DND-41 (cell line): ENCODE data around the gene VWF.
"Not testable (repeated sequence)": the region's sequence is repeated elsewhere in the genome, so short reads cannot be mapped to it uniquely, and the experiment has no call there.

Source experiments
- ATAC-seq: fragments of 200-7000 bp; cut with Tn5 transposase; 3 replicates; pipeline ENCODE4 v1.9.1; 2021; ENCODE audit warnings: low read depth; ENCODE audit not compliant: insufficient read depth
- DNase-seq: peaks from one replicate; pipeline ENCODE4 v3.0.0-alpha.2; 2020
- H2AFZ ChIP-seq: 2 replicates; pipeline ENCODE4 v1.6.0; 2012; ENCODE audit warnings: low read depth, low read length
- H3K27ac ChIP-seq: 2 replicates; pipeline ENCODE4 v1.5.1; 2012; ENCODE audit warnings: low read length, inconsistent platforms
- H3K27me3 ChIP-seq: fragments of 200-600 bp; sonication (generic); 2 replicates; pipeline ENCODE4 v1.6.0; 2012; ENCODE audit warnings: low read length, mild to moderate bottlenecking, inconsistent platforms; ENCODE audit not compliant: insufficient read depth, poor library complexity
- H3K36me3 ChIP-seq: 2 replicates; pipeline ENCODE4 v1.5.1; 2012; ENCODE audit warnings: low read length, inconsistent platforms; ENCODE audit not compliant: insufficient read depth
- H3K4me1 ChIP-seq: 2 replicates; pipeline ENCODE4 v1.5.1; 2012; ENCODE audit warnings: mild to moderate bottlenecking, low read length; ENCODE audit not compliant: insufficient read depth
- H3K4me2 ChIP-seq: 2 replicates; pipeline ENCODE4 v1.6.0; 2012; ENCODE audit warnings: mild to moderate bottlenecking, moderate library complexity, low read length, inconsistent platforms; ENCODE audit not compliant: insufficient read depth
- H3K4me3 ChIP-seq, 2 experiments: fragments of 200-600 bp in 1 of 2; shearing (Covaris generic) in 1 of 2; 2 replicates each; pipeline ENCODE4 v1.5.1; 2012 to 2016; ENCODE audit warnings: inconsistent platforms in 2 of 2, low read length in 2 of 2, mild to moderate bottlenecking in 2 of 2, low read depth in 1 of 2, moderate library complexity in 1 of 2
- H3K79me2 ChIP-seq: 2 replicates; pipeline ENCODE4 v1.6.0; 2012; ENCODE audit warnings: low read length, inconsistent platforms; ENCODE audit not compliant: insufficient read depth
- H3K9ac ChIP-seq: 2 replicates; pipeline ENCODE4 v1.6.0; 2012; ENCODE audit warnings: low read depth, mild to moderate bottlenecking, inconsistent platforms, low read length, moderate library complexity
- H3K9me3 ChIP-seq: 2 replicates; pipeline ENCODE4 v1.5.1; 2012; ENCODE audit warnings: low read length, moderate library complexity, mild to moderate bottlenecking, inconsistent platforms; ENCODE audit not compliant: insufficient read depth, severe bottlenecking
- H4K20me1 ChIP-seq: 2 replicates; pipeline ENCODE4 v1.6.0; 2012; ENCODE audit warnings: low read length; ENCODE audit not compliant: insufficient read depth
- EZH2 ChIP-seq: IDR thresholded peaks from 3 replicates; pipeline ENCODE4 v1.6.1; 2012; ENCODE audit warnings: borderline replicate concordance, low read depth, mild to moderate bottlenecking, moderate library complexity, low read length, inconsistent platforms; ENCODE audit not compliant: severe bottlenecking
- TF ChIP-seq, protein P1 (sequence below): IDR thresholded peaks from 2 replicates; pipeline ENCODE4 v1.5.1; 2012; ENCODE audit warnings: borderline replicate concordance, low read length, moderate library complexity, mild to moderate bottlenecking; ENCODE audit not compliant: poor library complexity, severe bottlenecking; ENCODE audit errors: extremely low read depth

Gene VWF

DNA sequence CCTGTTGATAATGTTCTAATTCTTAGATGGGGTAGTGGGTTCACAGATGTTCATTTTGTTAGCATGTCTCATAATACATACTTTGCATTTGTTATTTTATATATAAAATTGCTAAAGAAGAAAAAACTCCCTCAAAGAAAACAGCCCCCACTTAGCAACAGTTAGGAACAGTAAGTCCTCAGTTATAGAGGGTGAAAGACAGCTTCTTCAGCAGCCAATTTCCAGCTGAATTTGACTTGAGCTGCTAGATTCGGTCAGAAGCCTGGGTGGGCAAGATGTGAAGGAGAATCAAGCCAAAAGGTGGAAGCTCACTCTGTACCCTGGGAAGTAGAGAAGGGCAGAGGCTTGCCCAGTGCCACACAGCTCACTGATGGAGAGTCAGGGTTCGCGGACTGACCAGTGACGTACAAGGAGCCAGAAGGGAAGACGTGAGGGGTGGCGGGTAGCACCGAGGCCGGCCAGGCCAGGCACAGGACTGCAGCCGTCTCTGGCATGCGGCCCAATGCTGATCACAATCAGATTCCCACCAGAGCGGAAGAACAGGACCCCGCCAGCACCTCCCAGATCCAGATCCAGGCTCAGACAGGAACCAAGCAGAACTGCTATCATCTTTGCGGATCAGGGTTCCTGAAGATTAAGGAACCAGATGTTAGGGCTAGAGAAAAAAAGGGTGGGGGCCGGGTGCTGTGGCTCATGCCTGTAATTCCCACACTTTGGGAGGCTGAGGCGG, 30.4 kb upstream of the VWF start:
- H3K4me1 ChIP-seq: no peaks in the 10 kb centered on the region
- no peak for ATAC-seq
- no peak for DNase-seq
- no peak overlapping the region for H2AFZ ChIP-seq
- H4K20me1 ChIP-seq: no peaks in the 10 kb centered on the region
- no peaks in the 10 kb centered on the region for H3K79me2 ChIP-seq
- no peaks in the 10 kb centered on the region for H3K36me3 ChIP-seq
- no peak overlapping the region for H3K4me2 ChIP-seq
- TF ChIP-seq, protein P1, sequence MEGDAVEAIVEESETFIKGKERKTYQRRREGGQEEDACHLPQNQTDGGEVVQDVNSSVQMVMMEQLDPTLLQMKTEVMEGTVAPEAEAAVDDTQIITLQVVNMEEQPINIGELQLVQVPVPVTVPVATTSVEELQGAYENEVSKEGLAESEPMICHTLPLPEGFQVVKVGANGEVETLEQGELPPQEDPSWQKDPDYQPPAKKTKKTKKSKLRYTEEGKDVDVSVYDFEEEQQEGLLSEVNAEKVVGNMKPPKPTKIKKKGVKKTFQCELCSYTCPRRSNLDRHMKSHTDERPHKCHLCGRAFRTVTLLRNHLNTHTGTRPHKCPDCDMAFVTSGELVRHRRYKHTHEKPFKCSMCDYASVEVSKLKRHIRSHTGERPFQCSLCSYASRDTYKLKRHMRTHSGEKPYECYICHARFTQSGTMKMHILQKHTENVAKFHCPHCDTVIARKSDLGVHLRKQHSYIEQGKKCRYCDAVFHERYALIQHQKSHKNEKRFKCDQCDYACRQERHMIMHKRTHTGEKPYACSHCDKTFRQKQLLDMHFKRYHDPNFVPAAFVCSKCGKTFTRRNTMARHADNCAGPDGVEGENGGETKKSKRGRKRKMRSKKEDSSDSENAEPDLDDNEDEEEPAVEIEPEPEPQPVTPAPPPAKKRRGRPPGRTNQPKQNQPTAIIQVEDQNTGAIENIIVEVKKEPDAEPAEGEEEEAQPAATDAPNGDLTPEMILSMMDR: no peak
- TF ChIP-seq EZH2: no peak
- no peaks in the 10 kb centered on the region for H3K27me3 ChIP-seq
- H3K9ac ChIP-seq: no peak overlapping the region
- no peaks in the 10 kb centered on the region for H3K9me3 ChIP-seq
- H3K27ac ChIP-seq: no peak overlapping the region
- H3K4me3 ChIP-seq: no peak overlapping the region

DNA sequence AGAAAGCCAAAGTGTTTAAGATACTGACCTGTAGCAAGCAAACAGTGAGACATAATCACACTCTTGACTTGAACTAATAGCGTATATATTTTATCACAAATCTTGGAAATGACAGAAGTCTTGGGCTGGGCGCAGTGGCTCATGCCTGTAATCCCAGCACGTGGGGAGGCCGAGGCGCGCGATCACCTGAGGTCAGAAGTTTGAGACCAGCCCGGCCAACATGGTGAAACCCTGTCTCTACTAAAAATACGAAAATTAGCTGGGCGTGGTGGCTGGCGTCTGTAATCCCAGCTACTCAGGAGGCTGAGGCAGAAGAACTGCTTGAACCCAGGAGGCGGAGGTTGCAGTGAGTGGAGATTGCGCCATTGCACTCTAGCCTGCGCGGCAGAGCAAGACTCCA, 24.3 kb upstream of the VWF start:
- not testable (repeated sequence) for DNase-seq

DNA sequence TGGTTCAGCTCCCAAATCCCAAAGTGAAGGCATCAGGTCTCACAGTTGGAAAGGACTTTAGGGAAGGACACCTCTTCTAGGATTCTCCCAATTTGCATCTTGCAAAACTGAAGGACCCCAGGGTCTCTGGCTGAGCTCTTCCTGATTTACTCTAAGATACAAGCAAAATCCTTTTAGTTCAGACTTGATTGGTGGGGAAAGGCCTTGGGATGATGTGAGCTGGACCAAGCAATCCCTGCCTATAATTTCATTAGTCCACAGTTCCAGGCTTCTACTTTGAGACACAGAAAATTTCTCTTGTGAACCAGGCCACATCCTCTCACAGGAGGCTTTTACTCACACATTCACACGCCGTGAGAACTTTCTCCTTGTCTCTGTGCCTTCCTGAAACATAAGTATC, 23.6 kb upstream of the VWF start:
- H3K36me3 ChIP-seq: no peaks in the 10 kb centered on the region
- H3K4me1 ChIP-seq: no peaks in the 10 kb centered on the region
- TF ChIP-seq, protein P1: no peak
- no peak for TF ChIP-seq EZH2
- H3K9ac ChIP-seq: no peak overlapping the region
- H3K79me2 ChIP-seq: no peaks in the 10 kb centered on the region
- H3K4me3 ChIP-seq: no peak overlapping the region
- H3K9me3 ChIP-seq: no peaks in the 10 kb centered on the region
- no peak overlapping the region for H2AFZ ChIP-seq
- no peaks in the 10 kb centered on the region for H3K27me3 ChIP-seq
- DNase-seq (no peak), ATAC-seq (no peak)
- H3K27ac ChIP-seq: no peak overlapping the region
- no peak overlapping the region for H3K4me2 ChIP-seq
- no peaks in the 10 kb centered on the region for H4K20me1 ChIP-seq

More for the DNA sequence above, 24.3 kb upstream of the VWF start:
- H3K4me3 ChIP-seq, H3K36me3 ChIP-seq, H3K4me2 ChIP-seq, H3K4me1 ChIP-seq, H3K9ac ChIP-seq, ATAC-seq, H3K27ac ChIP-seq, H2AFZ ChIP-seq, H3K79me2 ChIP-seq, H3K9me3 ChIP-seq, H3K27me3 ChIP-seq, H4K20me1 ChIP-seq: not testable (repeated sequence)

DNA sequence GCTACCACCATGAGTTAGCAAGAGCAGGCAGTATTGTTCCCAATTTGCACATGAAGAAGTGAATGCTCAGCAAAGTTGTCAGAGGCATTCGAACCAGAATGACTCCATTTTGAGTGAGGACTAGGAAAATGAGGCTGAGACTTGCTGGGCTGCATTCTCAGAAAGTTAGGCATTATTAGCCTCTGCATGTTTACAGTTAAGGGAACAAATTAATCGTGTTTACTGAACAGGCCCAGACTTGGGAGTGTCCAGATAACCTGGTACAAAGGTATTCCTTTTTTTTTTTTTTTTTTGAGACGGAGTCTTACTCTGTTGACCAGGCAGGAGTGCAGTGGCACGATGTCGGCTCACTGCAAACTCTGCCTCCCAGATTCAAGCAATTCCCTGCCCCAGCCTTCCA, 22.5 kb upstream of the VWF start:
- ATAC-seq (no peak), DNase-seq (no peak)
- H3K79me2 ChIP-seq: no peaks in the 10 kb centered on the region
- H3K27ac ChIP-seq: no peak overlapping the region
- TF ChIP-seq, protein P1: no peak
- TF ChIP-seq EZH2: no peak
- no peak overlapping the region for H2AFZ ChIP-seq
- no peak overlapping the region for H3K4me3 ChIP-seq
- H3K36me3 ChIP-seq: no peaks in the 10 kb centered on the region
- H3K9me3 ChIP-seq: no peaks in the 10 kb centered on the region
- no peaks in the 10 kb centered on the region for H3K4me1 ChIP-seq
- H3K27me3 ChIP-seq: no peaks in the 10 kb centered on the region
- H4K20me1 ChIP-seq: no peaks in the 10 kb centered on the region
- no peak overlapping the region for H3K4me2 ChIP-seq
- no peak overlapping the region for H3K9ac ChIP-seq
